ENCODE measurements around the gene AGFG2. TPM values are rescaled to one million over a fixed set of nuclear protein-coding genes. Genes with fewer than 3 reads are reported as not detected.
A peak's percentile ranks its signal among the peaks of the same experiment; 100 is the strongest.

AGFG2 gene
- total RNA-seq, 1 experiment from 2014 or later: 11.2 TPM

GRCh38 chr7:100552532-100552931, 13.5 kb downstream of the AGFG2 start:
- H3K9me3 Mint-ChIP-seq: no peaks in the 10 kb centered on the region
- Histone ChIP-seq H3K4me1 (ENCODE audit: insufficient read depth, low read length) (no peaks in the 10 kb centered on the region), H3K14ac (ENCODE audit: insufficient read depth, low read length) (no peak overlapping the region), H3K4ac (ENCODE audit: low read depth, low read length) (no peak overlapping the region), H2BK15ac (ENCODE audit: low read depth, low read length) (no peak overlapping the region), H2AK5ac (ENCODE audit: insufficient read length, low read length) (no peak overlapping the region), H3K4me2 (ENCODE audit: insufficient read depth, insufficient read length, low read length) (no peak overlapping the region), H3K56ac (ENCODE audit: insufficient read length, low read depth, low read length) (no peak overlapping the region), H4K91ac (ENCODE audit: insufficient read length, low read depth, low read length) (no peak overlapping the region), H3K9ac (ENCODE audit: extremely low read depth, insufficient read length, low read length) (no peak overlapping the region), H4K5ac (ENCODE audit: insufficient read length, low read depth, low read length) (no peak overlapping the region), H3K23me2 (ENCODE audit: insufficient read length, low read depth, low read length, poor library complexity, severe bottlenecking) (no peaks in the 10 kb centered on the region), H2BK20ac (ENCODE audit: low read depth, low read length, poor library complexity, severe bottlenecking) (no peak overlapping the region), H3K9me3 (ENCODE audit: control insufficient read depth, low read depth, low read length) (no peaks in the 10 kb centered on the region), H3K27me3 (ENCODE audit: insufficient read depth, low read length) (no peaks in the 10 kb centered on the region), H3T11ph (ENCODE audit: low read length) (no peak overlapping the region), H2BK120ac (ENCODE audit: low read depth, low read length, poor library complexity, severe bottlenecking) (no peak overlapping the region), H2BK12ac (ENCODE audit: insufficient read length, low read depth, low read length) (no peak overlapping the region), H4K8ac (replicated peaks; ENCODE audit: insufficient read length, low read depth, low read length) (no peak overlapping the region), H3K18ac (ENCODE audit: insufficient read length, low read depth, low read length) (no peak overlapping the region), H3K79me1 (ENCODE audit: insufficient read depth, low read depth, low read length, poor library complexity, severe bottlenecking) (no peaks in the 10 kb centered on the region), H2BK5ac (ENCODE audit: insufficient read length, low read length) (no peak overlapping the region), H3K79me2 (ENCODE audit: insufficient read depth, low read length) (no peaks in the 10 kb centered on the region), H2AFZ (ENCODE audit: low read length) (no peak overlapping the region), H4K20me1 (ENCODE audit: control insufficient read depth, insufficient read depth, insufficient read length) (no peaks in the 10 kb centered on the region), H3K23ac (ENCODE audit: insufficient read length, low read depth, low read length) (no peak overlapping the region), H3K27ac (ENCODE audit: insufficient read length, low read depth, low read length) (no peak overlapping the region)
- H3K4me3 Mint-ChIP-seq: no peak overlapping the region
- WGBS (ENCODE audit: extremely low coverage, insufficient read length, low lambda C conversion rate): no CpG with 5 or more reads among the region's 2 CpGs
- no peaks in the 10 kb centered on the region for H3K27me3 Mint-ChIP-seq (ENCODE audit: low read depth)
- no peak for TF ChIP-seq CTCF (conservative IDR thresholded peaks at IDR 0.05)
- H3K4me1 Mint-ChIP-seq: peaks cover 4% of the 10 kb centered on the region in 2 experiments
- H3K36me3 Mint-ChIP-seq (ENCODE audit: insufficient read depth in 1 of 3, low read depth in 3 of 3): peaks cover 2 to 39% (median 33%) of the 10 kb centered on the region in 3 experiments; a peak in 6 of 7 replicates
- no peak for DNase-seq
- 0 out of 7 replicates have a peak overlapping the region, but pooled peaks of 1 of the 3 experiments have one; percentile 17 for H3K27ac Mint-ChIP-seq
